HG03342 (cell line): Measurements from ENCODE around the gene CASQ2.

Source experiments
- ATAC-seq: cut with Tn5 transposase; IDR thresholded peaks from one replicate; pipeline ENCODE4 v1.9.1; 2021; ENCODE audit warnings: mild to moderate bottlenecking, moderate library complexity; ENCODE audit not compliant: unreplicated experiment

CASQ2 gene

GRCh38 chr1:115768549-115768948 is at the start of gene CASQ2:
CASQ2 (minus strand) TSS chr1:115768714; CDS start chr1:115768541, 173 bp downstream.
- no peak for ATAC-seq

DNA sequence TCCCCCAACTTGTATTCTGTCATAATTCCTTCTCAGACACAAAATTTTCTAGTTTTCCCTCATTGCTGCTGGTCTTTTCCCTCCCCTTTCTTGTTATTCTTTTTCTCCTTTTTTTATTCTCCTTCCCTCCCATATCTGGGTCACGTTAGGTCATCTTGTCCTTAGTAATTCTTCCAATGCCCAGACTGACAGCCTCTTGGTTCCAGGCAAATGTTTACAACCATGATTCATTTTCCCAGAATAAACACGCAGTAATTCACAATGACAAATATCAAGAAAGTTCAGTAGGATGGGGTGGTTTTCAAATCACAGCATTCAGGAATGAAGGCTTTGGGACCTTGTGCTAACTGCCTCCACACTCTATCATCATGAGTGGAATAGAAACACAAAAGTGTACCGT is 47.2 kb upstream of the CASQ2 start:
- ATAC-seq, result no peak

GRCh38 chr1:115814685-115815398 is 46.3 kb upstream of the CASQ2 start:
- ATAC-seq, result no peak

DNA sequence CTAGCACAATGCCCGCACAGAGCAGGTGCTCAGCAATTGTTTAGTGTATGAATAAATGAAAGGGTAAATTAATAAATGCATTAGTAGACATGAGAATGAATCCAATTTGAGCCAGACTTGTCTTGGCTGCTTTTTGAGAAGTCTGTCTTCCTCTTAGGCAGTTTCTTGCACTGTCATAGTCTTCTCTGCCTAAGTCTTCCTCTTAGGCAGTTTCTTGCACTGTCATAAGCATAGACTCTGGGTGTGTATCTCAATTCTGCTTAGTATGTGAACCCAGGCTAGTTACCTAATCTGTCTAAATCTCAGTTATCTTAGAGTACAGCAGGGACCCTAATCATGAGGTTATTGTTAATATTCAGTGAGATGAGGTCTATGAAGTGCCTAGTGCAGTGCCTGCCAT is 45.2 kb upstream of the CASQ2 start:
- ATAC-seq, result no peak

DNA sequence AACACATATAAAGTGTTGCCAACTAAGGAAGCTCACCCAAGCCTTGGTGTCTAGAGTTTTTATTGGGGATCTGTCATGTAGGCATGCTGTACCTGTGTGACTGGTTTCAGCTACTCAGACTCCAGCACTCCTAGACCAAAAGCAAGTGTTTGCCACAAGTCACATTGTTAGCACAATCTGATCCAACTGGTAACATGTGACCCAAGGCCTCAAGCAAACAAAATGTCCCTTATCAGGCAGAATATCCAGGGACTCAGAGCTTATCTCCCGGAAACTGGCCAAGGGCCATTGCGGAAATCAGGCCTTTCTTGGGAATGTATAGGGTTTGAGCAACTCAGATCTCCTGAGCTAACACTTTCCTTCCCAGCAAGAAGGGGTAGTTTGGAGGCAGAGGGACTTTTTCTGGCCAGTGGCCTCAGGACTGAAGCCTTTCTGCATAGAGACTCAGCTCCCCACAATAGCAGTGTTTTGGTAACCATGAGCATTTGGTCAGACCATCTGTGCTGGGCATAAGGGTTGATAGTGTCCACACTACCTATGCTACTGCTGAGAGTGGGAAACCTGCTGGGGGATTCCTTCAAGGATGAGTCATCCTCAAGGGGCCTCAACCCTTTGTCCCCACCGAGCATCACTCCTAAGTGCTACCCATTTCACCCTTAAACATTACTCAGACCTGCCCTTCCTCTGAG is 42.8 kb upstream of the CASQ2 start:
- no peak for ATAC-seq

GRCh38 chr1:115810609-115811008 is 42.1 kb upstream of the CASQ2 start:
- no peak for ATAC-seq

DNA sequence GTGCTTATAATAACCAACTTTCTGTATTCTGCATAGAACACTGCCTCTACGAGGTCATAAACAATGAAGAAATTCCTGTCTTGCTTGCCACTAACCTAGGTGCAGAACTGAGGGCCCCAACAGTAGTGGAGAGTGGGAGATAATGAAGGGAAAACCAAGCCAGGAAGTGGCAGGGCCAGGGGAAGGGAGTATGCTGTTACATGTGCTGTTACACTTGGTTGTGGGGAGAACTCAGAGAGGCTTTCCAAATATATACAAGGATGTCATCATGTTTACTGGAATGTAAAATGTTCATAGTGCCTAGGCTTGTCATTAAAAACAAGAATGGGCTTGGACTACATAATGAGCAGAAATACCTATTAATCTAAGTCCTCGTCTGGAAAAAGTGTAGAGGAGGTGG is 41.3 kb upstream of the CASQ2 start:
- ATAC-seq, result no peak

GRCh38 chr1:115809076-115809475 is 40.6 kb upstream of the CASQ2 start:
- no peak for ATAC-seq

DNA sequence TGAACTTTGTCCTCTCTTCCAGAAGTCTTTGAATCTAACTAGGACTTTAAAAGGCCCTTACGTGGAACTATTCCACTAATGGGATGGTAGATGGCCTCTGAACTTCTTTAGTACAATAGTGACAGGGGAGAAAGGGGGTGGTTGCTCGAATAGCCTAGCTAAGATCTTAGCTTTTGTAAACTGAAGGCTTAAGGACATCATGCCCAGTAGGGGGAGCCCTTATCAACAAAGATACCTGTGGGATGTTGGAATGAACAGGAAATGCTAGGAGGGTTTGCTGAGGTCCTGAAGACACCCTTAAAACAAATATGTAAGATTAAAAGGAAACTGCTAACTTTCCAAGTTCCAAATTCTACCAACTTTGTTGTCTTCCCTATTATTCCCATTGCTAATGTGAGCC is 39.2 kb upstream of the CASQ2 start:
- no peak for ATAC-seq

DNA sequence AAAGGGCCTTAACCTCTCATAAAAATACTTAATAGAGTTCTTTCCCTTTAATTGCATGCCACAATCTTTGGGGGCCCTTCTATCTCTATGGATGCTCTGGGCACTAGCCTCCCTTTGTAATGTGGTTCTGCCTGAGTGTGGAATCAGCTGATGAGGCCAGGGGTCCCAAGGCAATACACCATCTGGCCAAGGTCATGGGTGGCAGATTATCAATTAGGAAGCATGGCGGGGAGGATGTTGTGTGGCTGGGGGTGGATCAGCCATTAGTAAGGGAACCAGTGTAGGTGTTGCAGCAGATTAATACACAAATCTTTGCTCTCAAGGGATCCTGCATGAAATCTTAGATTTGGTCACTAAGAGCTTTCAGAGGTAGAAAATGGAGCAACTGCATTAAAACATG is 37.1 kb upstream of the CASQ2 start:
- ATAC-seq, result no peak

DNA sequence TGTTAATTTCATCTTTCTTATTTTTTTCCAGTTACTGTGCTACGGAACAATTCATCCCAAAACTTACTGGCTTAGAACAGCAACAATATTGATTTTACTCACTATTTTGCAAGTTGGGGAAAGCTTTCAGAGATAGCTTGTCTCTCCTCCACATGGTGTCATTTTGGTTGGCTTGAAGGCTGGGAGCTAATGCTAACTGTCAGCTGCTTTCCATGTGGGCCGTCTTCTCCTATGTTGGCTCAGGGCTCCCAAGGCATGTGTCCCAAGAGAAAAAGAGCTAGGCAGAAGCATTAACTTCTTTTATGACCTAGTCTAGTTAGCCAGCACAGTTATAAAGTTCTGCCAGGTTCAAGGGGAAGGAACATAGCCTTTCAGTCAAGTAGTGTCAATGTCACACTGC is 33.9 kb upstream of the CASQ2 start:
- ATAC-seq, result no peak

DNA sequence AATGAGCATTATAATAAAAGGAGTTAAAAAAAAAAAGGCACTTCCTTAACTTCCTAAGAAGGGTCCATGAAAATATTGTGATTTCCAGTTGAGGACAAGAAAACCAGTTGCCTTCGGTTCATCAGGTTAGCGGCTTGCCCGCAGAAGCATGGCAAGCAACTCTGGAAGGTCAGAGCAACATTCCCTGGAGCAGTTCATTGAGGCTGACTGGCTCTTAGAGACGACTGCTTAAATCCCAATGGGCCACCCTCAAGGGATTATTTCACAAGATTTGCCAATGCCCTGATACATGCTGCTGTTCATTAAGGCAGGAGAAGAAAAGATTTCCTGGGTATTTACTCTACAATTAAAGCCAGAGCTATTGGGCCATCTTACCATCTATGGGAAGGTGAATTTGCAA is 29.0 kb upstream of the CASQ2 start:
- ATAC-seq, result no peak

GRCh38 chr1:115796897-115797296 is 28.4 kb upstream of the CASQ2 start:
- no peak for ATAC-seq

DNA sequence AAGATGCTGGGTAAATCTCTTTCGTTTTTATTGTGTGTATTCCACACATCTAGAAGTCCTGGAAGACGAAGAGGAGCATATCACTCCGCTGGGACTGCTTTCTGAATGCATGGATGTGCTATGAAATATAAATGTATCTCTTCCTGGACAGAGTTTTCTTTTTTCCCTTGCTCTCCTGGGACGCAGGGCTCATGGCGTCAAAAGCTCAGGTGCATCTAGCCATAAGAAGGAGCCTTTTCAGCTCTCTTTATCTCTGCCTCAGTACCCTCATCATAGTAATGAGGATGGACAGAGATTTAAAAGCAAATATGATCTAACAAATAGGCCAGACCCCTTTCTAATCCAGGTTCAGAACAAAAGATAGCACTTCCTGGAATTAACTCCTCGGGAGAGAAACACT is 27.5 kb upstream of the CASQ2 start:
- ATAC-seq, result no peak

DNA sequence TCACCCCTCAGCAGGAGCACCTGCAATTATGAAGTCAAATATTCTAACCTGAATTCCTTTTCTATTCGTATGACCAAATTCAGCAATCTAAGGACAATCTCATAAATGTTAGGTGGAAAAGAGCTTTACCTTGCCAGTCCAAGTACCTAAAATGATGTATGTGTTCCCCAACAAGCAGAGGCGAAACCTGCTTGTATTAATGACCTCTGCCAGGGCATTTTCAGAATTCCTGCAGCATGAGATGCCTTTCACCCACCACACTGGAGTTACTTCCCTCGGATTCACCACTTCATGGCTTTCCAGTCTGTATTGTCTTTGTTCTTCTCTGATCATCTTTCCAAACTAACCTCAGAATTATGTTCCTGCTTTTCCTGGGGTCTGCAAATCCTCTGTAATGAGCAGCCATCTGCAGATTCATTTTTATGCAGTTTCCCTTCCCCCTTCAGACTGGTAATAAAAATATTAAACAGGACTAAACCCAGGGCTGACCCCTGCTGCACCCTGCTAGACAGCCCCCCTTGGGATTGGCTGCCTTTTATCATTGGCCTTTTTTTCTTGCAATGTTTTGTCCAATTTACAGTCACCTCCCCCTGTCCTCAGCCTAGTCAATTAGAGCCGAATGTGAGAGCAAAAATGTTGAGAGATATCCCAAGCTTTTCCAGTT is 26.6 kb upstream of the CASQ2 start:
- no peak for ATAC-seq

DNA sequence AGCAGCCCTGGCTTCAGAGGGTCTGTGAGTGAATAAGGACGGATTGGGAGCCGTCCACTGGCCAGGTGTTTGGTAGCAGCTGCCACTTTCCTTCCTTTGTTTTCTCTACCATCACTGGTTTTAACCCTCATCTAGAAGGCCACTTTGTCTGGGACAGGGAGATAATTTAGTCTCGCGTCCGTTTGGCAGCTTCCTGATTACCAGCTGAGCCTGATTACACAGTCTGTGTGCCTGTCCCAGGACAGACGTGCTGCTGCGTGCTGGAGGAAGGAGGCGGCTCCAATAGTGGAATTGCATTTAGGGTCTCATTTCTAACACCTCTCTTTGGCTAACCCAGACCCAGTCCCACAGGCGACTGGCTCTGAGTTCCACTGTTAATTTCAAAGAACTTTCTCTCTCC is 24.6 kb upstream of the CASQ2 start:
- ATAC-seq, result no peak

DNA sequence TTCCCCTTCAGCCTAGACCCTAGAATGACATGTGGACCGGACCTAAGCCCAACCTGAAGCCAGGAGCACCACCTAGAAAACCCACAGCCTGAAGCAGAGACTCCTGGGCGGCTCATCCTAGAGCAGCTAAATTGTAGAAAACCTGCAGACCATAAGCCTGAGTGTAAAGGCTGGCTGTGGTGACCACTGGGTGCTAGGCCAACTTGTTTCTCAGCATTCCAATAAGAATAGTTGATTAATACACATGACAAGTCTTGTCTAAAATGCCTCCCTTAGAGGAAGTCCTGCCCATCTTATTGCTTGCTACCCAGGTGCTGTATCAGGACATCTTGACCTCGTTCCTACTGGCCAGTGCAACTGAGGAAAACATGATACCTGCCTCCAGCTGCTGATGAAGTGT is 23.3 kb upstream of the CASQ2 start:
- ATAC-seq, result no peak

GRCh38 chr1:115790846-115791245 is 22.3 kb upstream of the CASQ2 start:
- ATAC-seq, result no peak

- ATAC-seq, result no peak
Measured at GRCh38 chr1:115790356-115790755, 21.8 kb upstream of the CASQ2 start.

DNA sequence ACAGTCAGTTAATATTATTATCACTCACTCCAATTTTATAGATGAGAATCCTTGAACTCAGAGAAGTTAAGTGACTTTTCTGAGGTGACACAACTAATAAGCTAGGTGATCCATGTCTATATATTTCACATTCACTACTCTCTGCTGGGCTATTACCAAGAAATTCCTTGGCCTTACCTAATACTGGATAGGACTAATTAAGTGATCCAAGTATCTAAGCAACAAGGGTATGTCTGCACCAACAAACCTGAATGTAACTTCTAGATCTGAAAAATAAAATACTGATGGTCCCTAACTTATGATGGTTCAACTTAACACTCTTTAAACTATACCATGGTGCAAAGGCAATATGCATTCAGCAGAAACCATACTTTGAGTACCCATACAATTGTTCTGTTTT is 14.8 kb upstream of the CASQ2 start:
- no peak for ATAC-seq

DNA sequence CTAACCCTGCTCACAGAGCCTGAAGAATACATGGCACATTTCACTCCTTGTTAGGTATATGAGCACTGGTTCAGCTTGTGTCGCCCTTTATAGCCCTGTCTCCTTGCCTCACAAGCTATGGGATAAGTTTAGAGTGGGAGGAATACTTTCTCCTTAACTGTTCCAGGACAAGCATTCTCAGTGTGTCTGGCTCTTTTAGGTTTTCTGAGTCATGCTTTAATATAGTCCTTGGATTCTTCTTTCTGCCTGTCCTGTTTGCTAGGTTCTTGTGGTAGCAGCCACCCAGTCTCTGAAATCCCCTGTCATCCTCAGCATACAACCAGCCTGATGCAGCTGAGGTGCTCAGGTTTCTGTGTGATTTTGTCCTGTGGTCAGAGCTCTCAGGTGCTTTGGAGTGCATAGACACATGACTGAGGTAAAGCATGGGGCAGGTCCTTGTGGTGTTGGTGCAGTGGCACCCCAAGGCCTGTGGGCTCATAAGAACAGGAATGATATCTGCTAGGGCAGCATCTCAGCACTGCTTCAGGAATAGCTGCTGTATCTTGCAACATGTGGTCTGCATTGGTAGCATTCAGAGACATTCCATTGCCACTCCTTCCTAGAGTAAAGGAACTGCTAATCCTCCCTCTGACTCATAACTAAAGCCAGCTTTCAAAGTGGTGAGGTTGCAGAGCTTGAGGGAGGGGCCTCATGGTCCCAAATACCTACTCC is 14.2 kb upstream of the CASQ2 start:
- ATAC-seq, result no peak

GRCh38 chr1:115781851-115782250 is 13.3 kb upstream of the CASQ2 start:
- ATAC-seq, result no peak
